ENCODE results near the gene LDLRAD4.

GRCh38 chr18:13516855-13517254, 298.3 kb downstream of the LDLRAD4 start:
- TF ChIP-seq CTCF (IDR thresholded peaks at IDR 0.05) (no peak), POLR2A (IDR thresholded peaks at IDR 0.05) (no peak), POLR2AphosphoS5 (IDR thresholded peaks at IDR 0.05) (no peak)

Measured in stomach (tissue), 4 donors.